ENCODE measurements around the gene PERM1.
"Not testable (repeated sequence)": the region's sequence is repeated elsewhere in the genome, so short reads cannot be mapped to it uniquely, and the experiment has no call there.

Gene PERM1

GRCh38 chr1:981955-982558 lies at the start of gene PERM1:
TSS of gene PERM1 (minus strand) at chr1:982093. CDS start at chr1:981029, 1,064 bp downstream.
- DNase-seq (ENCODE audit: low read depth), result no peak

- not testable (repeated sequence) for DNase-seq (ENCODE audit: low read depth)
These were observed 49.2 kb upstream of the PERM1 start for GRCh38 chr1:1030867-1031658.

GRCh38 chr1:1027791-1028190 lies 45.9 kb upstream of the PERM1 start:
- no peak for DNase-seq (ENCODE audit: low read depth)

- DNase-seq (ENCODE audit: low read depth), result no peak
These were observed 44.9 kb upstream of the PERM1 start for GRCh38 chr1:1026599-1027413.

- no peak for DNase-seq (ENCODE audit: low read depth)
These were observed 43.8 kb upstream of the PERM1 start for GRCh38 chr1:1025730-1026129.

GRCh38 chr1:1024771-1025699 lies 43.1 kb upstream of the PERM1 start:
- peak; percentile 42 for DNase-seq (ENCODE audit: low read depth)

- no peak for DNase-seq (ENCODE audit: low read depth)
These were observed 42.4 kb upstream of the PERM1 start for GRCh38 chr1:1024149-1024770.

- DNase-seq (ENCODE audit: low read depth), result no peak
These were observed 41.8 kb upstream of the PERM1 start for GRCh38 chr1:1023700-1024099.

- DNase-seq (ENCODE audit: low read depth), result no peak
These were observed 40.6 kb upstream of the PERM1 start for GRCh38 chr1:1022302-1023009.

- DNase-seq (ENCODE audit: low read depth), result no peak
These were observed 40.0 kb upstream of the PERM1 start for GRCh38 chr1:1021920-1022259.

GRCh38 chr1:1021010-1021919 lies 39.4 kb upstream of the PERM1 start:
- DNase-seq (ENCODE audit: low read depth), result peak; percentile 87

GRCh38 chr1:1020415-1021009 lies 38.6 kb upstream of the PERM1 start:
- no peak for DNase-seq (ENCODE audit: low read depth)

GRCh38 chr1:1020000-1020404 lies 38.1 kb upstream of the PERM1 start, which contains the start of gene AGRN:
TSS of gene AGRN (plus strand) at chr1:1020120. CDS start at chr1:1020173, 53 bp downstream.
- no peak for DNase-seq (ENCODE audit: low read depth)

- DNase-seq (ENCODE audit: low read depth), result peak; percentile 88
These were observed 37.5 kb upstream of the PERM1 start for GRCh38 chr1:1019122-1019999.

GRCh38 chr1:1018321-1018685 lies 36.4 kb upstream of the PERM1 start:
- not testable (repeated sequence) for DNase-seq (ENCODE audit: low read depth)

- DNase-seq (ENCODE audit: low read depth), result not testable (repeated sequence)
These were observed 35.8 kb upstream of the PERM1 start for GRCh38 chr1:1017397-1018320.
